GM18520 (cell line): ENCODE results near the gene ORC1.

Experiments used
- ATAC-seq: cut with Tn5 transposase; IDR thresholded peaks from one replicate; pipeline ENCODE4 v1.9.1; 2021; ENCODE audit not compliant: unreplicated experiment

Gene ORC1

DNA sequence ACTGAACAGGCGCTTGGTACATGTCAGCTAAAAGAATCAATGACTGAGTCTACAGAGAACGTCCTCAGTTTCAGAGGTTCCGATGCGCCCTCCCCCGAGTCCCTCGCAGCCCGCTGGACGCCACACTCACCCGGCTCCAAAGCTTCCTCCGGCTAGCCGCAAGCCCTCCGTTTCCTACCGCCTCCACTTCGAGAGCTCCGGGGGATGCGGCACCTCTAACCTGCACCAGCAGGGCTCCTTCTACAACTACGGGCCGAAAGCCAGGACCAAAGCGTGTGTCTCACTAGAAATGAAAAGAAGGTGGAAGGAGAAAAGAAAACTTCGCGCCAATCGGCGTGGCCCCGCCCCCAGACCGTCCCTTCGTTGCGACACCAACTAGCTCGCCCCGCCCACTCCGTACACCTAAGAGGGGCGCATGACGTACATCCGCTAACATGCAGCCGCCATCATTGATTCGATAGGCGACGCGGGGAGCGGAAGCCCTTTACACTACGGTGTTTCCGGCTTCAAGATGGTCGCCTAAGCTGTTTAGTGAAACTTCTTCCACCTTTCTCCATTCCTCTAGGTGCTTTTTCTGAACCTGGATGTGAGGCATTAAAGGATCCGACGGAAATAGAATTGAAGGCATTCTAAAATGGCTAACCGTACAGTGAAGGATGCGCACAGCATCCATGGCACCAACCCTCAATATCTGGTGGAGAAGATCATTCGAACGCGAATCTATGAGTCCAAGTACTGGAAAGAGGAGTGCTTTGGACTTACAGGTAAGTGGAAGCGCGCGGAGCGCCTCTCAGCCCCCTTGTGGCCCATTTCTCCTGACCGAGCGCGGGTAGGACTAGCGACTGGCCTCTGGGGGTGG is at the start of gene ORC1, which contains the start of gene PRPF38A:
Gene ORC1, minus strand, starts transcription at position 308 of the 859 bp plus-strand sequence. CDS start 2,200 bp downstream, outside the sequence.
Gene PRPF38A, plus strand, starts transcription at position 487 of the 859 bp plus-strand sequence. Its CDS starts 148 bp downstream, at position 635.
- ATAC-seq, result peak; percentile 82

DNA sequence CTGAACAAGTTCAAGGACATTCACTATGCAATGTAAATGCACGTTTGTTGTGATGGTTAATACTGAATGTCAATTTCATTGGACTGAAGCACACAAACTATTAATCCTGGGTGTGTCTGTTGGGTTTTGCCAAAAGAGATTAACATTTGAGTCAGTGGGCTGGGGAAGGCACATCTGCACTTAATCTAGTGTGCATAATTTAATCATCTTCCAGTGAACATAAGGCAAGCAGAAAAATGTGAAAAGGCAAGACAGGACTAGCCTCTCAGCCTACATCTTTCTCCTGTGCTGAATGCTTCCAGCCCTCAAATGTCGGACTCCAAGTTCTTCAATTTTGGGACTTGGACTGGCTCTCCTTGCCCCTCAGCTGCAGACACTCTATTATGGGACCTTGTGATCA is 40.2 kb upstream of the ORC1 start:
- ATAC-seq, result no peak

DNA sequence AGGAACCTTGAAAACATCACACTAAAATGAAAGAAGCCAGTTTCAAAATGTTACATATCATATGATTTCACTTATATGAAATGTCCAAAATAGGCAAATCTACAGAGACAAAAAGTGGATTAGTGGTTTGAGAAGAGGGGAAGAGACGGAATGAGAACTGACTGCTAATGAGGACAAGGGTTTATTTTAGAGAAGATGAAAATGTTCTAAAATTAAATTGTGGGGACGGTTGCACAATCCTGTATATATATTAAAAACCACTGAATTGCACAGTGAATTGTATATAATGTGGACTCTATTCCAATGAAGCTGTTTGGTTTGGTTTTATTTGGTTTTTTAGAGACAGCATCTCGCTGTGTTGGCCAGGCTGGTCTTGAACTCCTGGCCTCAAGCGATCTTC is 35.8 kb upstream of the ORC1 start:
- no peak for ATAC-seq

DNA sequence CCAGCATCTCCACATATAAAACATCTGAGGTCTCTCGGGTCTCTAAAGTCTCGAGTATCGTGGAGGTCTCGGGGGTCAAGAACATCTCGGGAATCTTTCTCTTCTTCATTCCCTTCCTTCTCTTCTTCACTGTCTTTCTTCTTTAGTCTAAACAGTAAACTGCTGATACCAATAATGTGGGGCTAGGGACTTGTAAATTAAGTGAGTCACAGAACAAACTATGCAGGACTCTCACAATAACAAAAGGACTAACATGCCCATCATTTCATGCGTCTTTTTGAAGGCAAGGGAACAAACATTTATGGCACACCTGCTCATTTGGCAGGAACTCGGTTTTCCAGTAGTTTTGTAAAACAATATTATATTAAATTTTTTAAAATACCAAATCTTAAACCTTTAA is 32.6 kb upstream of the ORC1 start:
- ATAC-seq, result no peak

DNA sequence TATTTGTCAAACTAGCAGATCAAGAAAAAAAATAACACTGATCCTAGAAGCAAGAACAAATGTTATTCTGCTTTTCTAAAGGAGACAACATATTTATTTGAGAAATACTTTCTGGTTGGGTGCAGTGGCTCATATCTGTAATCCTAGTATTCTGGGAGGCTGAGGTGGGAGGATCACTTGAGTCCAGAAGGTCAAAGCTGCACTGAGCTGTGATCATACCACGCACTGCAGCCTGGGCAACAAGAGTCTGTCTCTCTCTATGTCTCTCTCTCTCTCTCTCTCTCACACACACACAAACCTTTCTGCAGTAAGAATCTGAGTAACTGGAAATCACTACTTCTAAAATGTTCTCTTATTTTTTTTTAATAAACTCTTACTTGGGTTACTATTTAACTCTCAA is 31.4 kb upstream of the ORC1 start:
- no peak for ATAC-seq

DNA sequence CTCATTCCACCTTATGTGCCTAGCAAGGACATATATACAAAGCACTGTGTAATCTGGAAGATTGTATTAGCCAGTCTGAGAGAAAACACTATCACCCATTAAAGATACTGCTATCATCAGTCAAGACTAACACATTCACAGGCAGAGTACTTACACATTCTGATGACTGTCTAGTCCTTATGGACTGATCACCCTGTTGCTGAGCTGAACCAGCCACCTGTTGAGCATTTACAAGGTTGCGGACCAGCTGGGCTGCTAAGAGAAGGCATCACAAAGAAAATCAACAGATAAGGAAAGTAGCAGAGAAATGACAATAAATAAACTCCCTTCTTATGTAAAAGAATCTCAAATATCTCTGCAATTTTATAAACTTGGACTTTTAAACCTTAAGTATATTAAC is 31.0 kb upstream of the ORC1 start:
- no peak for ATAC-seq

DNA sequence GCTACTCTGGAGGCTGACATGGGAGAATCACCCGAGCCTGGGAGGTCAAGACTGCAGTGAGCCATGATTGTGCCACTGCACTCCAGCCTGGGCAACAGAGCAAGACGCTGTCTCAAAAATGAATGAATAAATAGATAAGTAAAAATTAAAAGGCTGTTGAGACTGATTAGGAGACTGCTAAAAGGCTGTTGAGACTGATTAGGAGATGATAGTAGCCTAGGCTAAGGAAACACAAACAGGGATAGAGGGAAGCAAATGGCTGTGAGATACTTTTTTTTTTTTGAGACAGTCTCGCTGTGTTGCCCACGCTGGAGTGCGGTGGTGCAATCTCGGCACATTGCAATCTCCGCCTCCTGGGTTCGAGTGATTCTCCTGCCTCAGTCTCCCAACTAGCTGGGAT is 28.6 kb upstream of the ORC1 start:
- ATAC-seq, result no peak

DNA sequence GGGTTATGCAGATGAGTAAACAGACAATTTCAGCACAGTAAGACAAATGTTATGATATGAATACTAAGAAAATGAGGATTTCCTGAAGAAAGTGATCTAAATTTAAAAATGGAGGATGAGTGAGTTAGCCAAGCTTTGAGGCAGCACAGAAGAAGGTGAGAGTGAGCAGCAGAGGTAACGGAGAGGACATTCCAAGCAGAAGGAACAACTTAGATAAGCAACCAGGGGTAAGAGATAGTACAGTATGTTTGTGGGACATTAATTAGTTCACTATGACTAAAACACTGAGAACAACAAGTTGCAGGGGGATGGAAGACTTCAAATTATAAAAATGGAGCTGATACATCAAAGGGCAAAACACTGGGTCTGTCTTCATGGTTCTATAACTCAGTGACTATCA is 22.9 kb upstream of the ORC1 start:
- ATAC-seq, result no peak

DNA sequence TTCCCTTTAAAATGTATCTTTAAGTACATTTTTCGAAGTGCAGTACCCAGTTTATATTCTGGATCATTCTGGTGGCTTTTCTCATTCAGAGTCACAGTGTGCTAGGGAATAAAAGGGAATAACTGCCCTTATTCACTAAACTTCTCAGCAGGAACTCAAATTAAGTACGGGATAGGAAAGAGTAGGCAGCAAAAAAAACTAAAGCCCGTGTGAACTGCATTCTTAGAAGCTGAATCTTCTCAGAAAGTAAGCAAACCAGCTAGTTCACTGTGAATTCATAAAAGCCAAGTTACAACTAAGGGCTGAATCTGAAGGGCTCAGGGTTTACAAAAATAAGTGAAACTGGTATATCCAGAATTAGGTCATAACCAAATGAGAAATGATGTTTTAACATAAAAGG is 22.1 kb upstream of the ORC1 start:
- no peak for ATAC-seq

DNA sequence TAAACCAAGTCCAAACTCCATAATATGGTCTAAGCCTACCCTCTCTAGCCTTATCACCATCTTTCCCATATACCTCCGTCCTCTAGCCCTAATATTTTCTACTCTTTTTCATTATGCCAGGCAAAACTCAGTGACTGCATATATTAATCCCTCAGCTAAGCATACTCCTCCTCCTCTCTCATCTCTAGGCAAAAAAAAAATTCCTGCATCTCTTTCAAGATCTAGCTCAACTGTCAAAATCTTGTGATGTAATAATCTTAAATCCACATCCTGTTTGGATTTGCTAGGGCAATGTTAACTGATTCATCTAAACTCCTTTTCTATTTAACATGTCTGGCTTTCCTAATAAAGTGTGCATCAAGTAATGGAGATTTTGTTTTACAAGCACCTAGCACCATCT is 20.6 kb upstream of the ORC1 start:
- no peak for ATAC-seq

DNA sequence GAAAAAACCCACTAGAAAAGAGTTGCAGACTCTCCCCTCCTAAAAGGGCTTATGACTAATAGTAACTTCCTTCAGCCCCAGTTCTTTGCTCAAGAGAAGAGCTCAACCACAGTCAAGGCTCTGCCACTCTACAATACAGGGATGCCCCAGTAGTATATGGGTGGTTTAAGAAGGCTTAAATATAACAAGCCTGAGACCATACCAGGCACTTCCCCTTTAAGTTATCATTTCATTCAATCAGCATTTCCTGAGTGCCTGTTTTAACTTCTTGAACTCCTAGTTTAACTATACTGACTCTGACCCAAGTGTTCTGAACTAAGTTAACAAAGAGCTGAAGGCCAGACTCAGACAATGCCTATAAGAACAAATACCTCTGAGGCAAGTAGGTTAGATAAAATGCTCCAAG is 20.0 kb upstream of the ORC1 start:
- ATAC-seq, result no peak

DNA sequence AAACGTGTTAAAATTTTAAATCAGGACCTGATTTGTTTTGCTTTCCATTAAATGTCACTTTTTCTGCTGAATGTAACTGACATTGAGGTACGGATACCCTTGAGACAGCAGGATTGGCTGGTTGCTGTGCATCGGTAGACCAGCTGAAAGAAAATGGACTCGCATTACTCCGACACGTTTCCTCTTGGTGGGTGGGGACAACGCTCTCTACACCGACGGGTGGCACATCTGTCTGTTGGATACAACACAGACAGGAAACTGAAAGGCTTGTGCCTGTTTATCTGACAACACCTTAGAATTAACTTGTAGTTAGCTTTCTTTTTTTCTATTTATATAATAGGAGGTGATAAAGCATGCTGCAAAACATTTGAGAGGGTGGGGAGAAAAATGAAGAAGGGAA is 19.5 kb upstream of the ORC1 start:
- ATAC-seq, result no peak

DNA sequence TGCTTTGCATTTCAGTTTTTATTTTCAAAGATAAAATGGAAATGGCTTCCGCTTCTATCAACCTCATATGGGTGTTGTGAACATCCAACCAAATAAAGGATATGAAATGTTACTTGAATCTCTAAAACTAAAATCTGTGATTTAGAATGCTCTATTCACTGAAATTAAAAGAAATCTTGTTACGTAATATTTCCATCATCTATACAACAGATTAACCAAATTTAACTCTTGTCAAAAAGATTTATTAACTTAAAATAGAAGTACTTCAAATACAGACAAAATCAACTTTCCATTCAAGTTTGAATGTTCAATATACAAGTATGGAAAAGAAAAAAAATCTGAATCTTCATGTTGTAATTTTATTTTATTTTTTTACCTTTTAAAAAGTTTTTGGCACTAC is 18.8 kb upstream of the ORC1 start:
- ATAC-seq, result no peak

DNA sequence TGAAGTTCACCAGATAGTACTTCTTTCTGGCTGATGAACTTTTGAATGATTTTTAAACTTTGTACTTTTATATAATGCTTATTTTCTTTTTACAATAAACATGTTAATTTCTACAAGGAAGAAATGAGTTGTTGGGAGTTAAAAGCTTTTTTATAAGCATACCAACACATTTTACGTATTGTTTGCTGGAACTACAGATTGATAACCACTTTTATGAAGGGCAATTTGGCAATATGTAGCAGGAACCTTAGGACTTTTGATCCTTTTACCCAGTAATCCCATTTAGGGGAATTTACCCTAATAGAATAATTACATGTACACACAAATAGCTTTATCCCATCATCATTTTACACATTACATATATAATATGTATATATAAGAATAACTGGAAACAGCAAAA is 16.5 kb upstream of the ORC1 start:
- ATAC-seq, result no peak

DNA sequence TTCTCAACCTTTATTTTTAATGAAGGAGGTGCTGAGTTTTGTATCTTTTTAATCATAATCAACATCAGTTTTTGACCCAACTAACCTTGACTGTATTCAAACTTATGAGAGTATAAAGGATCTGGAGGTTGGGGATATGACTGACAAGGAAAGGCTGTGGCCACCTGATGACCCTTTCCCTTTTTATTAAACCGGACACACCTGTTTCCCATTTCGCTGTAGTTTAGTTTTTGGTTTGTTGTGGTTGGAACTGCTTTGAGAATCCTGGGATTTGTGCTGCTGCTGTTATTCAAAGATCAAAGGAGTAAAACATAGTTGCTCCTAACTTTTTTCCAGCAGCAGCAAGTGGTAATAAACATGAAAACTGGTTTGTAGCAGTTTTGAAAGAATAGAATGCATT is 12.6 kb upstream of the ORC1 start:
- ATAC-seq, result no peak

DNA sequence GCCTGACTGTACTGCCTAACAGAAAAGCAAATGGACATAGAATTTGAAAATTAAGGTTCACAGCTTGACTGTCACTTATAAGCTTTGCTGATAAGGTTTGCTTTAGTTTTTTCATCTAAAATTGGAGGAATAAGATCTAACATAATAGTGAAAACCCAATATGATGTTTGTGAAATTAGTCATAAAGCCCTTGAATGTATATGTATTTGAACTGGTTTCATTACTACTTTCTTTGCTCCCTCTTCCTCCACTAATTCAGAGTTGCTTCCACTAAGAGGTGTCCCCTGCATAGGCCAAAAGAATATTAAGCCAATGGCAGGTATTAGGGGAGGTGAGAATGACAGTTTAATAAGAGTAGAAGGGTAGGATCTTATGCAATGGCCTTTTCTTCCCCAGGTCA is 10.7 kb upstream of the ORC1 start:
- no peak for ATAC-seq

DNA sequence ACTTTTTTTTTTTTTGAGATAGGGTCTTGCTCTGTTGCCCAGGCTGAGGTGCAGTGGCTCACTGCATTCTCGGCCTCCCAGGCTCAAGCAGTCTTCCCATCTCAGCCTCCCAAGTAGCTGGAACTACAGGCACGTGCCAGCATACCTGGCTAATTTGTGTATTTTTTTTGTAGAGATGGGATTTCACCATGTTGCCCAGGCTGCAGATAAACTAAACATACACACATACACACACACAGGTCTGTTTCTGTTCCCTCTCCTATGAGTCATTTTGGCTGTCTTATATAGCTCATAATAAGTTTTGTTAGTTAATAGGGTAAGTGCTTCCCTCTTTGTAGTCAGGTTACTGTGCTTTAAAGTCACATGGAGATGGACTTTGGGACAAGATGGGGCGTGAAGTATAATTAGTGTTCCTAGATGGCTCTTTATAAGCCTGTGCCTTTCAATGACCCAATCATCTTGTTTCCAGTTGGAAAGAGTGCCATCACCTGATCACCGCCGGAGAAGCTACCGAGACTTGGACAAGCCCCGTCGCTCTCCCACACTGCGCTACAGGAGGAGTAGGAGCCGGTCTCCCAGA is 9.3 kb upstream of the ORC1 start:
- no peak for ATAC-seq

DNA sequence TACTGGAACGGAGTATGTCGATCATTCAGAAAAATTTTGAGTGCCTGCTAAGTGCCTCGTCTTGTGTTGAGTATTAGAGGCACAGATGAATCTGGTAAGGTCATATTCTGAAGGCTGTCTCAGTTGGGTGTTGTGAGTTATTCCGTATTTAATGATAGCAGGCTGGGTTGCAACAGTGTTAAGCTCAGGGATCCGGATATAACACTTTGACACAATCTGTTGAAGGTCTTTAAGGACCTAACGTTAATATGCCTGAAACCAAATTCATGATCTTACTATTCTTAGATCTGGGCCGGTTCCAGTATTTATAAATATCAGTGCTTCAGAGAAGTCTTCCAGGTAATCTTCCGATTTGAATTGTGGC is 734 bp upstream of the ORC1 start:
- no peak for ATAC-seq

DNA sequence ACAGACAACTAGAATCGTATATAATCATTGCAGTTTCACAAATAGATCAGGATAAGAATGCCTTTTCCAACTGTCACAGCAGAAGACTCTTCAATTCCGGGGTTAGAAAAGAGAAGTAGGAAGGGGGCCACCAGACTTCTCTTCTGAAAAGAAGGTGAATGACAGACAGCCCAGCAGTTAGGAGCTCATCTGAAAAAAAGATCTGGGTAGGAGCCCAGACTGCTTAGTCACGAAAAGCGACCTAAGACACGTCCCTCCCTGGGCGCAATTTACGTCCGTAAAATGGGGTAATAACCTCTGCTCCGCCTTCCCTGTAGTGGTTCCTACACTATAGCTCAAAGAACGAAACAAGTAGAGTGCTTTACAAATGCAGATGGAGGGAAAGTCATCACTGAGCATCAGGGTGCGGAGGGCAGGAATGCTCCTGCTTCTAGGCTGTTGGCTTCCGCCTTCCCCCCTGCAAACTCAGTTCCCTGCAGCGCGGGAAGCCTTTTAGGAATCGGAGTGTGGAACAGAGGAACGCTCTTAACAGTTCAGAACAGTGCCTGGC is 582 bp downstream of the ORC1 start:
- peak; percentile 30 for ATAC-seq

DNA sequence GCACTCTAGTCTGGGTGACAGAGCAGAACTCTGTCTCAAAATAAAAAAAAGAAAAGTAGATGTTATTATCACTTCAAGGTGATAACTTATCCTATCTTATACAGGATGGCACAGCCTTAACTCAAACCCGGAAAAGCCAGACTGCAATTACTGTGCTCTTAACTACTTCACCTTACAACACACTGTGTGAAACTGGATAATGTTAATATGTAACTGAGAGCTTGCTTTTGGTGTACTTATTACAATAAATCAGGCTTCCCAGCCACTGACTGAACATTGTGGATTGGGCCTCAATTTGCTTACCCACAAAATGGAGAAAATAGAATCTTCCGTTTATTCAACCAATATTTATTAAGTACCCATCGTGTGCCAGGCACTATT is 1.4 kb downstream of the ORC1 start:
- no peak for ATAC-seq

DNA sequence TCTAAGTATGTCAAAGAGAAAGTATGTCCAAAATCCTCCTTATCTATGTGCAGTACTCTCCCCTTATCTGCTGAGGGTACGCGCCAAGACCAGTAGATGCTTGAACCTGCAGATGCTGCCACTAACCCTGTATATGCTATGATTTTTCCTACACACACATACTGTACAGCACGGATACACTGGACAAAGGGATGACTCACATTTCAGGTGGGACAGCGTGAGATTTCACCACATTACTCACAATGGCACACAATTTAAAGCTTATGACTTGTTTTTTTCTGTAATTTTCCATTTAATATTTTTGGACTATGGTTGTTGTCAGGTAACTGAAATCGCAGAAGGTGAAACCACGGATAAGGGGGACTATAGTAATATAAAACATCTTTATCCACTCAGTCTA is 4.1 kb downstream of the ORC1 start:
- no peak for ATAC-seq

DNA sequence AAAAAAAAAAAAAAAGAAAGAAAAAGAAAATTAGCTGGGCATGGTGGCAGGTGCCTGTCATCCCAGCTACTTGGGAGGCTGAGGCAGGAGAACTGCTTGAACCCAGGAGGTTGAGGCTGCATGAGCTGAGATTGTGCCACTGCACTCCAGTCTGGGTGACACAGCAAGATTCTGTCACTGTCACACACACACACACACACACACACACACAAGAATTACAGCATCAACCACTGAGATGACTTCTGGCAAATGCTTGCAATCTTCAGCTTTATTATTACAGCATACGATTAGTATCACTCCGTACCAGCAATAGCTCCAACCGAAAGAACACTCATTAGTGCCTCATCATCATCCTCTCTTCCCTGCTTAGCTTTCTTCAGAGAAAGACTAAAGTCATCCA is 4.6 kb downstream of the ORC1 start:
- no peak for ATAC-seq
